Measurements from ENCODE around the gene MYRIP. TPM values are rescaled to one million over a fixed set of nuclear protein-coding genes. Genes with fewer than 3 reads are reported as not detected.

Gene MYRIP
- polyA plus RNA-seq, 1 experiment, result 0.06 TPM

DNA sequence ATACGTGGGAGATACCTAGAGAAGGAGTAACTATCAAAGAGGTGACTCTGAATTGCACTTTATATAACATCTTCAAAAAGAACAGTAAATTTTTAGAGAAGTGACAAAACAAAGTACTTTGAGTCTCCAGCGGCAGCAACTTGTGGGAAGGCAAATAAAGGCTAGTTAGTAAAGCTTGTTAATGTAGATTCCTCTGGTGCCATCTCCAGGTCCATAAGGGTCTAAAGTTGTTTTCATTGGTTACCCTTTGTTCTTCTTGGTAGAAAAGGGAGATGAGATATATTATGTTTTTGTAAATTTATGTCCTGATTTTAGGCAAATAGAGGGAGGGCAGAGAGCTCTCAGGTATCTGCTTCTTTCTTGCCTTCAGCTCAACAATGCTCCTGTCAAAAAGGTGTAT, 161.6 kb downstream of the MYRIP start:
- Histone ChIP-seq H3K27me3 (ENCODE audit: control insufficient read depth, insufficient read depth, low read length) (no peaks in the 10 kb centered on the region), H3K36me3 (ENCODE audit: control insufficient read depth, insufficient read depth, low read length) (no peaks in the 10 kb centered on the region), H3K4me3 (ENCODE audit: low read depth, low read length) (no peak overlapping the region)
- ChIA-PET POLR2A (no interaction called here), CTCF (no interaction called here)
- no peak for DNase-seq (ENCODE audit: low read depth)
- TF ChIP-seq, protein P1, sequence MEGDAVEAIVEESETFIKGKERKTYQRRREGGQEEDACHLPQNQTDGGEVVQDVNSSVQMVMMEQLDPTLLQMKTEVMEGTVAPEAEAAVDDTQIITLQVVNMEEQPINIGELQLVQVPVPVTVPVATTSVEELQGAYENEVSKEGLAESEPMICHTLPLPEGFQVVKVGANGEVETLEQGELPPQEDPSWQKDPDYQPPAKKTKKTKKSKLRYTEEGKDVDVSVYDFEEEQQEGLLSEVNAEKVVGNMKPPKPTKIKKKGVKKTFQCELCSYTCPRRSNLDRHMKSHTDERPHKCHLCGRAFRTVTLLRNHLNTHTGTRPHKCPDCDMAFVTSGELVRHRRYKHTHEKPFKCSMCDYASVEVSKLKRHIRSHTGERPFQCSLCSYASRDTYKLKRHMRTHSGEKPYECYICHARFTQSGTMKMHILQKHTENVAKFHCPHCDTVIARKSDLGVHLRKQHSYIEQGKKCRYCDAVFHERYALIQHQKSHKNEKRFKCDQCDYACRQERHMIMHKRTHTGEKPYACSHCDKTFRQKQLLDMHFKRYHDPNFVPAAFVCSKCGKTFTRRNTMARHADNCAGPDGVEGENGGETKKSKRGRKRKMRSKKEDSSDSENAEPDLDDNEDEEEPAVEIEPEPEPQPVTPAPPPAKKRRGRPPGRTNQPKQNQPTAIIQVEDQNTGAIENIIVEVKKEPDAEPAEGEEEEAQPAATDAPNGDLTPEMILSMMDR (IDR thresholded peaks at IDR 0.05; ENCODE audit: insufficient read depth, low read depth, low read length), result no peak

DNA sequence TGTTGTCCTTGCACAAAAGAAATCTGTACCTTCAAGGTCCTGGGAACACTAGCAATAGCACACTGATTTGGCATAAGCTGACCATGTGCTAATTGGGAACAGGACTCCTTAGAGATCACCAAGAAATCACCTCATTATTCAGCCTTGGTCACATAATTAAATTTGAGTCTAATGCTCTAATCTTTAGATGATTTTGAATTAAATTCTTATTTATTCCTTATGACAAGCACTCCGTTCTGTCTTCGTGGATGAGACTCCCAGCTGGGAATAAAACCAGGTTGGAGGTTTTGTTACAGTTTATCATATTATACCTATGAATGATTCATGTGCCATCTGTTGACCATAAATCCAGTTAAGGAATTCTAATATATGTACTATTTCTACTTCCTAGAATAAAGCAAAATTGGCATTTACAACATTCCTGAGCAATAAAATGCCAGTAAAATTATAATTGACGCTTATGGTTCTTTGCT, 162.2 kb downstream of the MYRIP start:
- no peak for DNase-seq (ENCODE audit: low read depth)
- no peaks in the 10 kb centered on the region for H3K27me3 ChIP-seq (ENCODE audit: control insufficient read depth, insufficient read depth, low read length)
- CTCF ChIA-PET, result no interaction called here
- TF ChIP-seq, protein P1 (IDR thresholded peaks at IDR 0.05; ENCODE audit: insufficient read depth, low read depth, low read length), result no peak
- H3K4me3 ChIP-seq (ENCODE audit: low read depth, low read length), result no peak overlapping the region
- POLR2A ChIA-PET, result no interaction called here
- no peaks in the 10 kb centered on the region for H3K36me3 ChIP-seq (ENCODE audit: control insufficient read depth, insufficient read depth, low read length)

DNA sequence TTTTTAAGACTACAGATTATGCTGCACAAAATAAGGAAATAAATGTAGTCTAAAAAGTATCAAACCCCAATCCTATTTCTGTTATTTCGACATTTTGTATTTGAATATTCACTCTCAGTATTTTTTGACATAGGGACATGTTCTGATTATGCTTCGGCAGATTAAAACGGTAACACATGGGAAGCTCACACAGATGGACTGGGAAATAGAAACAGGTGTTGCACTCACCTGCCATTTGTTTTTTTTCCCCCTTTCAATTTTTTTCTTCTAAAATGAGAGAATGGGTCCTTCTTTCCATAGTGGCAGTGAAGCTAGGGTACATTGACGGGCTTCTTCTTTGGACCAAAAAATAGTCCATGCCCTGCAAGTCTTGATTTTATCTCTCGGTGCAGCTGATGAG, 163.1 kb downstream of the MYRIP start:
- no peaks in the 10 kb centered on the region for H3K36me3 ChIP-seq (ENCODE audit: control insufficient read depth, insufficient read depth, low read length)
- ChIA-PET CTCF (no interaction called here), POLR2A (no interaction called here)
- TF ChIP-seq, protein P1 (IDR thresholded peaks at IDR 0.05; ENCODE audit: insufficient read depth, low read depth, low read length), result no peak
- H3K4me3 ChIP-seq (ENCODE audit: low read depth, low read length), result no peak overlapping the region
- DNase-seq (ENCODE audit: low read depth), result no peak
- no peaks in the 10 kb centered on the region for H3K27me3 ChIP-seq (ENCODE audit: control insufficient read depth, insufficient read depth, low read length)

DNA sequence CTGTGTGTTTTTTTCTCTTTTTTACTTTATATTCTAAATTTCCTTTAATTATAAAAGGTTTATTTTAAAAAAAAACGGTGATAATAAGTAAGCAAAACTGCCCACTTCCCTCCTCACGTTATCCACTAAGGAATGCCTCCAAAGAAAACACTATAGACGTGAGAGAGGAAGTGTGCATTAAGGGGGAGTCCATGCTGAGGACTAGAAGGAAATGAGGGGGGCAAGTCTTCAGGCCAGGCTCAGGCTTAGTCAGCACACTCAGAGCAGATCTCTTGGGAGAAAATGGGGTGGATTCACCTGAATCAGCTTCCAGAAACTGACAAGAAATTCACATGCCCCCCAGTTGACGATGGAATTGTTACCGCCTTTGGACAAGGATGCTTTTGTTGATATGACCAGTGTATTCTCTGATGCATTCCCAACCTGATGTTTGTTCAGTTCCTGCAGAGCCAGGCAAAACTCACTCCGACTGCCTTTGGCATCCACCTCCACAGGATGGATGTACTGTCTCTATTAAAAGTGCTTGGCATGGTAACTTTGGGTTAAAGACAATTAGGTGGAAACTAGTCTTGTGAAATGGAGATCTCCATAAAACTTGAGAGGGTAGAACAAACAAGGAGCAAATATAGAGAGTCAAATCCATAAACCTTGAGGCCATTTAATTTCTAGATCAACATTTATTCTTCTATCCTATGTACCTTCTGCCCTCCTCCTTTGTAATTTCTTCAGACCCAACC, 167.8 kb downstream of the MYRIP start:
- H3K36me3 ChIP-seq (ENCODE audit: control insufficient read depth, insufficient read depth, low read length), result no peaks in the 10 kb centered on the region
- POLR2A ChIA-PET, result no interaction called here
- H3K4me3 ChIP-seq (ENCODE audit: low read depth, low read length), result no peak overlapping the region
- no peaks in the 10 kb centered on the region for H3K27me3 ChIP-seq (ENCODE audit: control insufficient read depth, insufficient read depth, low read length)
- CTCF ChIA-PET, result no interaction called here
- TF ChIP-seq, protein P1 (IDR thresholded peaks at IDR 0.05; ENCODE audit: insufficient read depth, low read depth, low read length), result no peak
- no peak for DNase-seq (ENCODE audit: low read depth)

DNA sequence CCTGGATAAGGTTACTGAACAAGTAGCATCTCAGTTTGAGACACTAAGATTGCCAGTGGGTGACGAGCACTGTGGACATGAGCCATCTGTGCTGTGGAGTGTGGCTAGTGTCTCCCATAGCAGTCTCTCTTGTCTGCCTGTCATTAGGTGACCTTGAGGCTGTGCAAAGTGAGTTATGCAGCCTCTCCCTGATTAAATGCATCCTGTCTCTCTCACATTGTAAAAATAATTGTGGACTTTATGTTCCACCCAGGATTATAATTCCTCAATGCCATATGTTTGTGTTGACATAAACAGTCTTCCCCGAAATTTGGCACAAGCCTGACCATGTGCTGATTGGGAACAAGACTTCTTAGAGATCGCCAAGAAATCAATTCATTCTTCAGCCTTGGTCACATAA, 168.9 kb downstream of the MYRIP start:
- DNase-seq (ENCODE audit: low read depth), result no peak
- no peaks in the 10 kb centered on the region for H3K27me3 ChIP-seq (ENCODE audit: control insufficient read depth, insufficient read depth, low read length)
- TF ChIP-seq, protein P1 (IDR thresholded peaks at IDR 0.05; ENCODE audit: insufficient read depth, low read depth, low read length), result no peak
- no peak overlapping the region for H3K4me3 ChIP-seq (ENCODE audit: low read depth, low read length)
- ChIA-PET POLR2A (no interaction called here), CTCF (no interaction called here)
- H3K36me3 ChIP-seq (ENCODE audit: control insufficient read depth, insufficient read depth, low read length), result no peaks in the 10 kb centered on the region

Measured in BJ (cell line).